GM18858 (cell line): Measurements from ENCODE around the gene UHRF2.
"Not testable (repeated sequence)": the region's sequence is repeated elsewhere in the genome, so short reads cannot be mapped to it uniquely, and the experiment has no call there.

Experiments used
- ATAC-seq: cut with Tn5 transposase; IDR thresholded peaks from one replicate; pipeline ENCODE4 v1.9.1; 2021; ENCODE audit not compliant: unreplicated experiment

The UHRF2 gene

GRCh38 chr9:6412487-6413364 is at the start of gene UHRF2:
Gene UHRF2, plus strand, starts transcription at chr9:6413199. Its CDS starts 292 bp downstream, at chr9:6413491.
- peak; percentile 75 for ATAC-seq

- ATAC-seq = no peak
Measured at GRCh38 chr9:6367128-6367890, 45.7 kb upstream of the UHRF2 start.

GRCh38 chr9:6368831-6369230 is 44.2 kb upstream of the UHRF2 start:
- ATAC-seq = no peak

- not testable (repeated sequence) for ATAC-seq
Measured at GRCh38 chr9:6381477-6382012, 31.5 kb upstream of the UHRF2 start.

GRCh38 chr9:6382681-6383080 is 30.3 kb upstream of the UHRF2 start:
- no peak for ATAC-seq

GRCh38 chr9:6383551-6384225 is 29.3 kb upstream of the UHRF2 start:
- no peak for ATAC-seq

GRCh38 chr9:6384732-6385131 is 28.3 kb upstream of the UHRF2 start:
- ATAC-seq = no peak

GRCh38 chr9:6399071-6399470 is 13.9 kb upstream of the UHRF2 start:
- no peak for ATAC-seq

GRCh38 chr9:6405371-6405770 is 7.6 kb upstream of the UHRF2 start:
- ATAC-seq = no peak

GRCh38 chr9:6407778-6408177 is 5.2 kb upstream of the UHRF2 start:
- no peak for ATAC-seq

GRCh38 chr9:6408320-6408719 is 4.7 kb upstream of the UHRF2 start:
- no peak for ATAC-seq

GRCh38 chr9:6409811-6410210 is 3.2 kb upstream of the UHRF2 start:
- ATAC-seq = no peak

- ATAC-seq = no peak
Measured at GRCh38 chr9:6410633-6411032, 2.4 kb upstream of the UHRF2 start.

GRCh38 chr9:6413365-6414246 is 607 bp downstream of the UHRF2 start:
- peak; percentile 11 for ATAC-seq

- no peak for ATAC-seq
Measured at GRCh38 chr9:6414247-6414641, 1.2 kb downstream of the UHRF2 start.

GRCh38 chr9:6415266-6415665 is 2.3 kb downstream of the UHRF2 start:
- ATAC-seq = no peak

- ATAC-seq = no peak
Measured at GRCh38 chr9:6417186-6417585, 4.2 kb downstream of the UHRF2 start.

GRCh38 chr9:6418764-6419163 is 5.8 kb downstream of the UHRF2 start:
- ATAC-seq = no peak

GRCh38 chr9:6424940-6425339 is 11.9 kb downstream of the UHRF2 start:
- ATAC-seq = no peak

- no peak for ATAC-seq
Measured at GRCh38 chr9:6426117-6426516, 13.1 kb downstream of the UHRF2 start.
